Stimulated activated CD4-positive, alpha-beta T cell treated with anti-CD3 and anti-CD28 coated beads, Interleukin-12 subunit alpha, Interleukin-12 subunit beta, amount 100 ng/mL, for 48 hours (primary cell): ENCODE data around the gene SMAD3.

Experiments used
- DNase-seq, 3 donors: peaks; one replicate each; pipeline ENCODE4 v3.0.0-alpha.2; 2020; ENCODE audit warnings: low read depth in 2 of 3, low spot score in 1 of 3

Gene SMAD3

DNA sequence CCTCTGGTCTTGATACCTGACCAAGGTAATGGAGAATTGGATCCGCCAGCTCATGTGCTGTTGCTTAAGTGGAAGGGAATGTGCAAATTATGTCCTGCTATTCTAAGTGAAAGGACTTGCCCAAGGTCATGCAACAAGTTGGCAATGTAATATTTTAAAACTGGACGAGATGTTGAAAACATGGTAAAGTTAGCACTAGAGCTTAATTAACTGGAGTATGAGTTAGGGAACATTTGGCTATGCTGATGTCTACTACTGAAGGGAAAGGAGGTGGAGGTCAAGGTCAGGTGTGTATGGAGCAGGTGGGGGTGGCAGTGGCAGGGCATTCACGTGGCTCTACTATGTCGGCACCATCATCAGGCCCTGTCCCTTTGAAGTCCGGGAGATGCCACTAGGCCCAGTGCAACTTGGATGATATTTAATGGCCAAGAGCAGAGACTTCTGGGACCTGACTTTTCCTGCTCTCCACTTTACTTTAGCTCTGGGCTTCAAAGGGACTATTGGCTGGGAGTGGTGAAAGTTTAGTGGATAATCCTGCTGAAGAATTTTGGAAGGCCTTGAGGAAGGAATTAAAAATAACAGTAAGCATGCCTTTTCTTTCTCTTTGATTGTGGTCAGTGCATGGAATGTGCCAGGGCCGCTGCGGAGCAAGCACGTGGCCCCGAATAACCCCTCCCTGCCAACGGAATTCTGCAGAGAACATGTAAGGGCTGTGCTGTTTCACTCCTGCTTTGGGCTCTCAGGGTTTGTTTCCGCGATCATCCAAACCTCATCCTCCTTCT is 14.9 kb downstream of the SMAD3 start:
- DNase-seq, result no peak

DNA sequence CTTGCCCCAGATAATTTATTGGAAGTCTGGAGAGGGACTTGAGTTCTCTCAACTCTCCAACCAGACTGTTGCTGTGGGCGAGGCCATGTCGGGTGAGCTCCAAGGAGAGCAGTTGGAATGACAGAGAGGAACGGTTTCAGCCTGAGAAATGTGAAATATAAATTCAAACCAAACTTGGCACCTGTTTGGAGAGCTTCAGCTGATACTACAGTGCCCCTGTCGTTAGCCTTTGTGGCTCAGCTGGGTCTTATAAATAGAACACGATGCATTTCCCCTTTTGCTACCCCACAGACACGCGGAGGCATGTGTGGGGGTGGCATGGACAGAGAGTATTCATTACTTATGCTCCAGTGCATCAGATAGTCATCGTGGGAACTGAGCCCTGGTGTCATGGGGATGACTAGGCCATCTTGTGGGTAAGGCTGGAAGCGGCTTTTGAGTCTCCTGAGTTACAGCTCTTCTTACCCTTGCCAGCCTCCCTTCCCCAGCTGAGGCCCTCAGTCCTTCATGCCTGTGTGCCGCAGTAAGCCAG is 15.6 kb downstream of the SMAD3 start:
- peak in 1 of 3 donors; percentile 64 for DNase-seq

DNA sequence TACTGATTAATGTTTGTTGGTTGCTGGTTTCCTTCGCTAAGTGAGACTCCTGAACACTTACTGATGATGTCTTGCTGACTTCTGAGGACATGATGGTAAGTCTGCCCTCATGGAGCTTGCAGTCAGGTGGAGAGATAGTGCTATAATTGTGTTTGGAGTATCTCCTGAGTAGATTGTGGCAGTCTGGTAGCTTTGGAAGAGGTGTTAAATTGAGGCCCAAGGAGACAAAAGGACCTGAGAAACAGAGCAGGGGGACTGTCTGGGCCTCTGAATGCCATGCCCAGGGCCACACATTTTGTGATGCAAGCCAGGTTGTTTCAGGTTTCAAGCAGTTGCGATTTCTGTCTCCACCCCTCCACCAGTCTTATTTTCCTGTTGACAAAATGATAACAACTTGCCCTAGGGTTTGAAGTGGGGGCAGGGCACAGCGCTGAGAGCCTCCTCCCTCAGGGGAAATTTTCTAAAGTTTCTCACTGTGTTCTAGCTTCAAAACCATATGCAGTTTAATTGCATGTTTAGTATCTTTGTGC is 16.7 kb downstream of the SMAD3 start:
- peak in 1 of 3 donors; percentile 45 for DNase-seq

DNA sequence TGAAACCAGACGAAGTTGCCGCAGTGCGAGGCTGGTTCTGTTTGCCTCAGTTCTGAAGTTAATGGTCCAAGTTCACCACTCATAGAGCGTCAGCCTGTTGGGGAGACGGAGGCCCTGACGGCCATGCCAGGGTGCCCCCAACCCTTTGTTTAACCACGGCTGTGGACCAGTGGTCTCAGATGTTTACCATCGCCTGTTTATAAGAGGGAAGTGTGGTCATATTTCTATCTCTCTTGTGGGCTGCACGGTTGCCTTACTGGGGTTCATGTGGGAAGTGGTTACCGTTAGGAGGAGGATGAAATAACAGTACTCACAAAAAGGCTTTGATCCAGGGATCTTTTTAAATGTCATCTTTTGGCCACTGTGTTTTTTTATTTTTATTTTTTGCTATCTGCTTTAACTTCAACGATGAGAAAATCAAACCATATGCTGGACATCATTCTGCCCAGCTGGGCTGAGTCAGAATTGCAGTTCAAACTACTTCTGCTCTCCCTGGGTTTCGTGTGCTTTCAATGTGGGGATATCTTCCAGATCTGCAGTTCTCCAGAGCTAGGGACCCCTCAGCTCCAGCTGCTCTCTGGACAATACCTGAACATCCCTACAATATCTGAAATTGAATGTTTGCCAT is 17.8 kb downstream of the SMAD3 start:
- DNase-seq, result no peak

DNA sequence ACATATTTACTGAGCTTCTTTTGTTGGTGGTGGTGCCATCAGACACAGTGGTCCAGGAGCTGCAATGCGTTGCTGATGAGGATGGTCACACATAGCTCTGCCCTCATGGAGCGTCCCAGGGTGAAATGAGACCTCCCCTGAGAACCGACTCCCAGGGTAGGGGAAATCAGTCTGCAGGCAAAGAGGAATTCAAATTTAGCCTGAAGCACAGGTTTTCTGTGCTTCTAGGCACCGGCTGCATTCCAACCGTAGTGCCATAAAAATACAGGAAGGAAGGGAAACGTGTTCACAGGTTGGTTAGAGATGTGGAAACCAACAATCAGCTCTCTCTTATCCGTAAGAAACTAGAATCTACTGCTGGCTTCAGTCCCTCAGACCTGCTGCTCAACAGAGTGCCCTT is 19.2 kb downstream of the SMAD3 start:
- DNase-seq, result no peak

DNA sequence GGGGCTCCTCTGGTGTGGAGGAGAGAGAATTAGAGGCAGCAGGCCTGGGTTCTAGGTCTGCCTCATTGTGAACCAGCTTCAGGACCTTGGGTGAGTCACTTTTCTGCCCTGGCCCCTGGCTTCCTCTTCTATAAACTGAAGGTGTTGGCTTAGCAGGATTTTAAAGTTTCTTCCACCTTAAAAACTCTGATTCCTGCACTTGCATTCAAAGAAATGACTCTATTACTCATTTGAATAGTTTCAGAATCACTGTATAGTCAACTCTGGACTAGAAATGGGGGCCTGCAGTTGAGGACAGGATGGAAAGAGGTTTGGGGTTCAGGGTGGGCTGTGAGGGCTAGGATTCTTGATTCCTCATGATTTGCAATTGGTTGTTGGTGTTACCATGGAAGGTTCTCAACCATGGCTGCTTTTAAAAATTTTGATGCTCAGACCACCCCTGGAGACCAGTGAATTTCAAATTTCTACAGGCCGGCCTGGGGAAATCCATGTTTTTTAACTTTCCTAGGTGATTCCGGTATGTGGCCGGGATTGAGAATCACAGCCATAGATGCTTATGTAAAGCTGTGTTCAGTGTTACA is 19.9 kb downstream of the SMAD3 start:
- DNase-seq, result peak in 1 of 3 donors; percentile 62

DNA sequence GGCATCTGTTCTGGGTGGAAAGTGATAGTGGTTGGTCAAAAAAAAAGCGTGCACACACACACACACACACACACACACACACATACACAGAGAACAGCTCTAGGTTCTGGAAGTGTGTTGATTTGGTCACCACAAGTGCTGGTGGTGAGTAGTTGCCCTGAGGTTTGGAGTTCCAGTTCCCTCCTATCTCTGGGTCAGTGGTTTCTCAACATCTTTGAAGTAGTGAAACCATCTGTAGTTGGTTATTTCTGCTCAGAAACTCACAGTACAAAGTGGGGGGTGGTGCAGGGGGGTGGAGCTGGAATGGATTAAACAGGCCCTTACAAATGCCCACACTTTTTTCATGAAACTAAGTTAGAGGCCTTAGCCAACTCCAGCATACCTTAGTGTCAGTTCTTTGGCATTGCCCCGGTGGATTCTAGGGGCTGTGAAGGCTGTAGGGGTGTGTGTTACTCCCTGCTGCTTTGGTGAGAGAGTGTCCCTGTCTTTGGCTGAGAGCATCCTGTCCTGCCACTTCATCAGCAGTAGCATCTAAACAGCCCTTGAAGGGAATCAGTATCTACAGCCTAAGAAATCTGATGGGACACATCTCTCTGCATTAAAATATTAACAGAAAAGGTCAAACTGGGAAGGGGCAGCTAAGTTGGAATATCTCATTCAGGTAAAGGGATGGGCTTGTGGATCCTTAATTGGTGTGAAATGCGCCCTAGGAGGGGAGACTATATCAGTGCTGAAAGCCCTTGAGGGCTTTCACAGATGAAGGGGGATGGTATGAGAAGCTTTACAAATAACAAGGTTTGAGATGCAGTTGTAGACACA is 20.6 kb downstream of the SMAD3 start:
- DNase-seq, result peak in 1 of 3 donors; percentile 37

DNA sequence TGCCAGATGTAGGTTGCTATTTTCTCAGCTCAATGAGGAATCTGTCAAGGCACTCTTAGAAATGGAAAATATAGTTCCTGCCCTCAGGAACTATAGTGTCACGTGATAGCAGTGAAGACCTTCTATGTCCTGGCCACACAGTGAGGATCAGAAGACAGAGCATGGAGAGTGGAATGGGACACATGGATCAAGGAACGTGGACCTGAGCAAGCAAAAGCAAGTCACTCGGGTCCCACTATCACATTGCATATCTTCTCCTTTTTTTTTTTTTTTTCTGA is 21.2 kb downstream of the SMAD3 start:
- no peak for DNase-seq

DNA sequence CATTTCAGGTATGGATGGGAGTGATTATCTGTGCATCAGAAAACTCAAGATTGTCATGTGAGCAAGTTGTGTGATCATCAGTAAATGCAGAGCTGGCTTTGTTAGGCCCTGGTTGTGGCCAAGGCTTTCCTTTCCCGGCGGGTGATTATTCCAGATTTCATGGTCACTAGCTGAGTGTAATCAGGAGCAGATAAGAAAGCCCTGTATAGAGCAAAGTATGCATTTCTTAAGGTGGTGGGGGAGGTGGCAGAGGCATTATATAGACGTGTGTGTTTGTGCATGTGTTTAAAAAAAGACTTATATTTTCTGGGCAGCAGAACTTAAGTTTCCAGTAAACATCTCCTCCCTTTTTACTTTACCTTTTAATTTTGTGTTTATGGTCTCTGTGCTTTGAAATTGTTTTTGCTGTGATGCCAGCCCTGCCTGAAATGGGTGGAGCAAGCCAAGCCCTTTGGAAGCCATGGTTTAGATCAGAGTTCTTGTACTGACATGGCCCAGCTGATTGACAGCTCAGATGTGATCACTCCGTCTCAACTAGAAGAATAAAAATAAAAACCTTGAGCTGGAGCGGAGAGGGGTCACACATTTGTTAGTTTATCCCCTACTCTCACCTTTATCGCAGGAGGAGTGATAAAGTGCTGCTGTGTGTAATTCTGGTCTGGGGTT is 22.2 kb downstream of the SMAD3 start:
- DNase-seq, result no peak

DNA sequence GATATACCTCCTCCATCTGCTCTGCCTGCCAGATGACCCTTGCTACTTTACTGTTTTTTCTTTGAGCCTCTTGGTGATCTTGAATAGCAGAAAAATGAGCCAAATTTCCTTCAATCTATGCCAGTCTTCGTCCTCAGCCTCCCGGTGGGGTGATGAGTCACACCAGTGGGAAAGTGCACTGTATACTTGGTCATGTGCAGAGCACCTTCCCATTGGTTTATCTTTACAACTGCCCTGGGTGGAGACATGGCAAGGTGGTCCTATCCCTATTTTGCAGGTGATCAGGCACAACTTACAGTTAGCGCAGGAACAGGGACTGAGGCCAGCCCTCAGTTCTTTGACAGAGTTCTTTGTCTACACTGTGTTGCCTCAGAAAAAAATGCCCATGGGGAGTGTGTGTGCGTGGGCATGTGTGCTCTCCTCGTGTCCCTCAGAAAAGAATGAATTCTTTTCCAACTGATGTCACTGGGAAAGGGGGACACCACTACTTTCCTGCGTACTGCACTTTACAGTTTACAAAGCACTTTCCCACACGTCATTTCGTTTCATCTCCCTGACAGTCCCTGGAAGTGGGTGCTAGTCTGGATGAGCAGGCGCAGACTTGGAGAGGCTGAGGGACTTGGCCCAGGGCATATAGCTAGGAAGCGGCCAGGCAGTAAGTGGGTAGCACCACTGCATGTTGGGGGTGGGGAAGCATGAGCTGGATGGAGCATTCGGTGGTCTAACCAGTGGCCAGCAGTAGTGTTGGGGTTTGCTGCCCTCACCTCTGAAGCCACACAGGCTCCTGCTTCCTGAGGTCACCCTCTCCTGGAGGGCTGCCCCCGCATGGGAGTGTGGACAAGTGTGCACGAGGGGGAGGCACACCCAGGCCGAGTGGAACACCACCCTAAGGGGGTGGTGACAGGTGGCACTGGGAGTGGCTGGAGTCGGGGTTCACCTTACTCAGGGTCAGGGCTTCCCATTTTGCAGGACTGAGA is 24.1 kb downstream of the SMAD3 start:
- no peak for DNase-seq

DNA sequence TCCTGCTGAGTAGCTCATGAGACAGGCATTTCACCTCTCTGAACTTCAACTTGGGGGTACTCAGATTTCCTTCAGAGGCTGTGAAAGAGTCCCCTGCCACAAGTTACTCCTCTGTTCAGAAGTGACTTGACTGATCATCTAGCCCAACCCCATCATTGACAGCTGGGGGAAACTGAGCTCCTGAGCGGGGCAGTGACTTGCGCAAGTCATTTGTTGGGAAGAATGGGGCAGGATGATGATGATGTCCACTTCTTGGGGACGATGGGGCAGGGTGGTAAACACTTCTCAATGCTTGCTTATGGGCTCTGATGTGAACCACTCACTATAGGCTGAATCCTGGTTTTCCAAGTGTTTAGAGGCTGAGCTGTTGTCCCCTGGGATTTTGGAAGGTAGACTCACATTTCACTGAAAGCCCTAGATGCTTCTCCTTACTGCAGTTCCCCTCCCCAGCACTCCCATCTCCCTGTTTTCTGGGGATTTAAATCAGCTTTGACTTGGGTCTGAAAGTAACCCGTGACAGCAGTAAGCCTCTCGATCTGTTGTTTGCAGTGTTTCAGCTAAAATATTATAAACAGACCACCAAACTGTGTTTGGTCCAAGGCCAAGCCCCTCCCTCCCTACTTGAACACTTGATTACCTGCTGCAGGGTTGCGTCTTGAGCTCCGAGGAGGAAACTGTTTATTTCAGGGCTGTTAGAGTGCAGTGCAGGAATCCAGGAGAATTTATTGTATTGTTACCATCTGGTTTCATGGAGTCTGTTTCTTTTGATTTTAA is 25.1 kb downstream of the SMAD3 start:
- DNase-seq, result no peak

DNA sequence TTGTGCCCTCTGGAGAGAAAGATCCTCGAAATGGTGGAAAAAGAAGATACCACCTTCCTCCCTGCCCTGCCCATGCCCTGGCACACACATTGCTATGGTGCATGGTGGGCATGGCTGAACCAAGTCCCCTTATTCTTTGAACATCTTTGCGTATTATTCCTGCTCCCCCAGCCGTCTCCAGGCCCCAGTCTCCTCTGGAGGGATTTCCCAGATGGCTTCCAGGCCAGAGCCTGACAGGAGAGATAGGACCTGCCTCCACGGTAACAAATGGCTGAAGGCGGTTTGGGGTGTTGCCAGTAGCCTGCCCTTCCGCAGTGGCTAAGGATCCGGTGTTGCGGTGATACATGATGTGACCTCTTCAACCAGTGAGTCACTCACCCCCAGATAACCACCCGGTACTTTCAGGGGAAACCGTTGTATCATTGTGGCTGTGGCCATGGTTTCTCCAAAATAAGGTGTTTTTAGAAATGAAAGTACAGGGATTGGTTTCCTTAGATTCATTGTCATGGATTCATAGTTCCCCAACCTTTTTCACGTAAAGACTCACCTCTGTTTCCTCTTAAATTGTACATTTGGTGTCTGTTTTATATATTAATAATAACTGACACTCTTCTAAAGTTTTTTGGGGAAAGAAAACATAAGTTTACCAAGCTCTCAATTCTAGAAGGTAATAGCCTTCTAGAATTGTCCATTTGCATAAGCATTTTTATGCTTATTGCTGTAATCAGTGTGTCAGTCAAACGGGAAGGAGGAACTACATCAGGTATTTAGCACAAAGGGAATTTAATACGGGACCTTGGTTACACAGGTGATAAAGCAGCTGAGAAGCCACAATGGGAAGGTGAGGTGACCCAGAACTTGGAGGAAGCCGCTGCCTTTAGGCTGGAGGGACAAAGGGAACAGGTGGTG is 25.9 kb downstream of the SMAD3 start:
- peak; percentile 66 to 69 (median 66) for DNase-seq

DNA sequence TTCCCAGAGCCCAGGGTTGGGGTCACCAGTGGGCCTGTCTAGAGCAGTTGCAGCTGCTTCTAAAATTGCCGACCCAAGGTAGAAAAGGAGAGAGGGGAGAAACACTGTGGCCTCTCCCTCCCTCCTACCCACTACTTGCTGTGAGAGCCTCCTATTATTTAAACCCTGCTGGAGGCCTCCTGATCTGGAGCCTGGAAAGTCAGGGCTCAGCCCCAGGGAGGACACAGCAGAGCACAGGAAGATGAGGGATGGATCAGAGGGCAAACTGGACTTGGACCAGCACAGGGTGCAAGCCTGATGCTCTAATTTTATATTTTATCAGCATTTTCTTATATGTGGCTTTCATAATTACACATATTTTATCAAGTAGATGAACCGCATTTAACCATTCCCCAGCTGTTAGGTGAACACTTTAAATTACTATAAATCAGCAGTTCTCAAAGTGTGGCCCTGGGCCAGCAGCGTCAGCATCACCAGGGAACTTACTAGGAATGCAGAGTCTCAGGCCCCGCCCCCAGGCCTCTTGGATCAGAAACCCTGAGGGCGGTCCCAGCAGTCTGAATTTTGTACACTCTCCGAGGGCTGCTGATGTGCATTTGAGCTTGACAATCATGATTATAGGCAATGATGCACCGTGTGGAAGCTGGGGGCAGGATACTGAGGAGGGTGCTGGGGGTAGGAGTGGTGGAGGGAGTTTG is 26.7 kb downstream of the SMAD3 start:
- no peak for DNase-seq

DNA sequence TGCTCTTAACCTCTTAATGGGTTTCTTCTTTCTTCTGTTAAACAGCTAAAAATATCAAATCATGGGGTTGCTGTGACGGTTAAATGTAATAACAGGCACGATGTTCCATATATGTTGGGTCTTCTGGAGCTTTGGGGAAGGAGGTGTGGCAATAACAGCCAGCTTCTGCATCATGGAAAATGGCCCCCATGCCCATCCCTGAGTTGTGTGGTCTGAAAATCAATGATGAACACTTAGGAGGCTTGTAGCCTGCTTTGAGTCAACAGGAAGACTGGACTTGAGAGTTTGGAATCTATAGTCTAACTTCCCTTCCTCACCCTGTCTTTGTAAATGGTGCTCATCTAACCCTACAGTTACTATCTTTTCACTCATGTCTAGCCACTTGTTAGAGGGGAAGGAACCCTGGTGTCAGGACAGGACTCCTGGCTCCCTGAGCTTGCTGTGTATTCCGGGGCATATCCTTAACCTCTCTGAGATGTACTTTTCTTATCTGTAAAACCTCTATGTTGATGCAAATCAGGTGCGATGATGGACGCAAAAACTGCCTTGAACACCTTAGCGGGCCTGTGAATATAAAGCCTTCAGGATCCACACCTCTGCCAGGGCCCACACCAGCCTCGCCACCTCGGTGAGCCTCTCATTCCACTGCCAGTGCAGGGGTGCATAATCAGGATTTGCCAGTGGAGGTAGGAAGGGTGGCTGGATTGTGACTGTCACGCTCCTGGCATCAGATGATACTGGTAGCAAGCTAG is 27.5 kb downstream of the SMAD3 start:
- no peak for DNase-seq

DNA sequence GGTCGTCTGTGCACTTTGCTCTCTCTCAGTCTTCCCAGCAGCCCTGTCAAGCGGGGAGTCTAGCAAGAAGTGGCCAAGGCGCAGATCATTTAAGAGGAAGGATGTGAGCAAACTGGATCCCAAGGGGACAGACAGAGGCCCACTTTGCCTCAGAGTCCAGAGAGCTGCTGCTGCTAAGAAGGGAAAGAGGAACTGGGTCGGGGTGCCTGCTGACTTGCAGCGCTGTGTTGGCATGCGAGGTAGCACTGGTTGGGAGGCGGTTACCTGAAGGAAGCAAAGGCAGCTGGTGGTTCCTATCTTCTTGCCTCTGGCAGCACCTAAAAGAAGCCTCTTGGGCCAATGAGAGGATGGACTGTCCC is 28.1 kb downstream of the SMAD3 start:
- no peak for DNase-seq

DNA sequence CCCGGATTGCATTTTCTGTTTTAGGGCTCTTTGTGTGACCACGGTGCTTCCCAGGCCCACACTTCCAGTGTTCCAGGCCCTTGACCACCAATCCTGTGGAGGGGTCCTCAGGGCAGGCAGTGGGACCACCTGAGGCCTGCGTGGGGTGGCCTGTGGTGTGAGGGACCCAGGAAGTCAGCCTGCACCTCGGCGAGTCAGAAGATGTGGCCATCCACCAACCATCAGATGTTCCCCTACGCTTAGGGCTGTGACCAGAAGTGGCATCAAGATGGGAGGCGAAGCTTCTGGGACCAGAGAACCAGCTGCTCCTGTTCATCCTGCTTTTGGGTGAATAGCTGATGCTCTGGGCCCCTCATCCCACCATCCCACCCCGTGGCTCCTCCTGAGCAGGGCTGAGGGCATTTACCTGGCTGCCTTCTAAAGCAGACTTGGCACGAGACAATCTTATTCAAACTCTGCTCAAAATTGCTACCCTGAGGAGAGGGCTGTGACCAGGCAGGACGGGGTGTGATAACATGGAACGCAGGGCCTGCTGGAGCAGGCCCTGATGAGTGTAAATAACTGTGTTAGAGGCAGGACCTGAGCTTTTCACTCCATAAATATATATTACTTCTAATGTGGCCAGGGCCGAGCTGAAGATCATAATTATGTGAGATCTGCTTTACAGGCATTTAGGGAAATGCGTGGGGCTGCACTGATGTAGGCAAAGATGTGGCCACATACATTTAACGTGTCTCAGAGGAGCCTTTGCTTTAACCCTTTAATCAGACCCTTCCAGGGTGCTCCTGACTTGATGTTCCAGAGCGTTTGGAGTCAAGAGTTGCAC is 28.8 kb downstream of the SMAD3 start:
- no peak for DNase-seq
